Activated CD4-positive, CD25-positive, alpha-beta regulatory T cell treated with anti-CD3 and anti-CD28 coated beads, Interleukin-2, amount 50 U/mL, for 16 hours (primary cell): ENCODE data around the gene MUC5B.
"Not testable (repeated sequence)": the region's sequence is repeated elsewhere in the genome, so short reads cannot be mapped to it uniquely, and the experiment has no call there.

ENCODE experiments used
- DNase-seq: peaks from one replicate; pipeline ENCODE4 v3.0.0-alpha.2; 2020; ENCODE audit warnings: low read depth, low spot score

The MUC5B gene

GRCh38 chr11:1203505-1204271 is 19.2 kb upstream of the MUC5B start:
- DNase-seq, result no peak

DNA sequence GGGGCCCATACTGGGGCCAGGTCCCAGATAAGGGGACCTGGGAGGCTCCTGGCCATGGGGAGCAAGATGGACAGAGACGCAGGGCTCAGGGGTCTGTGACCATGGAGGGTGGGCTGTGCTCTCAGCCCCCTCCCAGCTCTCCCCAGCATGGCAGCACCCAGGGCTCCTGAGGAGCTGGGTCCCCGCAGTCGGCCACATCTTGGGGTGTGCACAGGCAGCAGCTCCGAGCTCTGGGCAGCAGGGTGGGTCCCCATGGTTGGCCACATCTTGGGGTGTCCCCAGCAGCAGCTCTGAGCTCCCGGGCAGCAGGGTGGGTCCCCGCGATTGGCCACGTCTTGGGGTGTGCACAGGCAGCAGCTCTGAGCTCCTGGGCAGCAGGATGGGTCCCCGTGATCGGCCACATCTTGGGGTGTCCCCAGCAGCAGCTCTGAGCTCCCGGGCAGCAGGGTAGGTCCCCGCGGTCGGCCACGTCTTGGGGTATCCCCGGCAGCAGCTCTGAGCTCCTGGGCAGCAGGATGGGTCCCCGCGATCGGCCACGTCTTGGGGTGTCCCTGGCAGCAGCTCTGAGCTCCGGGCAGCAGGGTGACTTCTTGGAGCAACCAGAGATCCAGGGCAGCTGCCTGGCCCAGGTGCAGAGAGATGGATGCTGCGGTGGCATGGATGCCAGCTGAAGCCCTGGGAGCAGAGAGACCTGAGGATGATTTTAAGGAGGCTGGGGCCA is 18.3 kb upstream of the MUC5B start:
- no peak for DNase-seq

DNA sequence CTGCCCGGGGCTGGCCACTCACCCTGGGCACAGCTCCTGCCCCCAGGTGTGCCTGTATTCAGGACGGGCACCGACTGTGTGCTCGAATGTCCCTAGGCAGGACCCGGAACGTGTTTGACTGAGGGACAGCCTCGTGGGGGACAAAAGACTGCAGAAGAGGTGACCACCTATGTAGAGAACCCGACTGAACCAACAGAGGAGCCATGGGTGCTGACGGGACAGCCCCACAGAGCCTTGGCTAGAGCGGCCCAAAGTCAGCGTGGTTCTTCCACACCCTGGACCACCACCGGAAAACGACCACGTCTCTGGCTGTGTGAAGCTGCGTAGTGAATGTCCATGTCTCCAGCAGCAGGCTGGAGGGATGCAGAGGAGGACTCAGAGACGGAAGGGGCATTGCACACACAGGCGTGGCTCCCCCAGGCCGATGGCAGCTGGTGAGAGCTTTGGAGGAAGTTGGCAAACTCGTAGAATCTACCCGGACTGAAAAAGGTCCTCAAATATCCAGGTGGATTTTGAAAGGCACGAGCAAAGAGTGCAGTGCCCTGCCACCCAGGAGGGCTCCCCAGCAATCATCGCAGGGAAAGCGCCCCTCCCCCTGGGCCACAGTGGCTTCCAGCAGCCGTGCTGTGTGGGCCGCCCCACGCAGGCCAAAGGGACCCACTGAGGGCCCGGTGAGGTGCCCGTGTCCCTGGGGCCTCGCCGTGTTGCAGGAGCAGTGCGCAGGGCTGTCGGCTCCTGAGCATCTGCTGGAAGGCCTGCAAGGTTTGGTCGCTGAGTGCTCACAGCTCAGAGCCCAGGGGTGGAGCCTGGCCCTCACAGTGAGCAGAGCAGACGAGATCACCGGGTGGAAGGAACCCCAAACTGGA is 17.5 kb upstream of the MUC5B start:
- DNase-seq, result no peak

DNA sequence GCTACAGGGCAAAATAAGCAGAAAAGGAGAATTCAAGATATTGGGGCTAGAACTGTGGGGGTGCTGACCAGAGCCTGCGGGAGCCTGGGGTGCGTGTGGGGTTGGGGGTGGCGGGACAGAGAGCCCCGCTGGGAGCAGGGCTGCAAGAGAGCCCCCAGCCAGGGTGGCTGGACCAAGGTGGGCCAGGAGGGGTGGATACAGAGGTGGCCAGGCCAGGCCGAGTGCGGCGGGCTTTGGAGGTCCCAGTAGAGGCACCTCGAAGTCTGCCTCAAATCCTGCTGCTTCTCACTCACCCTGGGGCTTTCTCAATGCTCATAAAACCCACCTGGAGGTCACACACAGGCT is 16.9 kb upstream of the MUC5B start:
- DNase-seq, result no peak

DNA sequence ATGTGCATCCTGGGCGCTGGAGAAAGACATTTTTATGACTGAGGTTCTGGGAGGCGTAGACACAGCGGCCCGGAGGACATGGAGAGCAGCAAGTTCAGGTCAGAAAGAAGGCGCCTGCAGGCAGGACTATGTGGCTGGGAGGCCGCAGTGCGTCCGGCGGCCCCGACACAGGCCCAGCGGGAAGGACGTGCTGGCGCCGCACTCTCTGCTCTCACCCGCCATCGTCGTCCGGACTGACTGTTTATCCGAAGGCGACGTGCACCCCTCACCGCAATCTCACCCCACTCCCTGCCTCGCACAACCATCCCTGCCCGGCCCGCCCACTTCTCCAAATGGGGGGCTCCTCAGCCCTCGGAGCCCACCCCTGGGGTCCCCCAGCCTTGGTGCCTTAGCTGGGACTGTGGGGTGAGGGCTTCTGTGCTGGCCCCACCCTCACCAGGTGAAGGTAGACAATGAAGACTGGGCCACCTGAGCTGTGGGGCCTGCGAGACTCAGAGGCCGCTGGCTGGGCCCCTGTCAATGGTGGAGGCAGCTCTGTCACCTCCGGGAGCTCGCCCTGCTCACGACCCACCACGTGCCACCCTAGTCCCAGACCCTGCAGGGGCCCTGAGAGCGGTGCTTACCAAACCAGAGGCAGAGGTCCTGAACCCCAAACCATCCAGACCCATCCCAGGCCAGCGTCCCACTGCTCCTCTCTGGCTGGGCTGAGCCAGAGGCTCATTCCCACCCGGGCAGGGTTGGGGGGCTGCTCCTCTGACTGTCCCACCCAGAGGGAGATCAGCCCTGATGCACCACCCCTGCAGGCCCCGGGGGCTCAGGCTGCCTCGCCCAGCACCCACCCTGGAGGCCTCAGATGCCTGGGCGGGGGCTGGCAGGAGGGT is 16.2 kb upstream of the MUC5B start:
- DNase-seq, result no peak

DNA sequence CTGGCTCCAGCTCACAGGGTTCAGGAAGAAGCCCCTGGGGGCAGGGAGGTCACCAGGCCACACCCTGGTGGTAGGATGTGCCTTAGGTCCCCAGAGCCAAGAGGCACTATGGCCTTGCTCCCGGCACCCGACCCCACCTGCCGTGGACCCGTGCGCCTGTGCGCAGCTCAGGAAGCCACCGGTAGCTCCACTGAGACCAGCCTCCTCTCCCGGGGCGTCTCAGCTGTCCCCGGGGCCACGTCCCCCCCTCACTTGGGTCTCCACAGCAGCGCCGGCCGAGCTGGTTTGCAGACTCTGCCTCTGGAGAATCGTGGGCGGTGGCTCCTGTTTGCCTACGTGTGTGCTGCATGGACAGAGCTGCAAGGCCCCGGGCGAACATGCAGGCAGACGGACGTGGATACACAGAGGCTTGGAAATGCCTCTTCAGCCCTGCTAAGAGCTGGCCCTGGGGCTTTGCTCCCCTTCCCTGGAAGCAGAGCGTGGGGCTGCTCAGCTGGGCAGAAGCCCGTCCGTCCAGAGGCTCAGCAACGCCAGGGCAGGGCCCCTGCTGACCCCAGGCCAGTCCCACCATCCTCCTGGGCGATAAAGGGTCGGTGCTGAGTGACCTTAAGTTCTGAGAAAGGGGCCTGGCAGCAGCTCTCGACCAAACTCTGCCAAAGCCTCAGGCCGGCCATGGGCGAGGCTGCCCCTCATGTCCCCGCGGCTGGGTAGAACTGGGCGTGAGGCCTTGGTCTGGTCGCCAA is 15.3 kb upstream of the MUC5B start:
- no peak for DNase-seq

- no peak for DNase-seq
Observed at GRCh38 chr11:1208144-1208393, 14.8 kb upstream of the MUC5B start.

DNA sequence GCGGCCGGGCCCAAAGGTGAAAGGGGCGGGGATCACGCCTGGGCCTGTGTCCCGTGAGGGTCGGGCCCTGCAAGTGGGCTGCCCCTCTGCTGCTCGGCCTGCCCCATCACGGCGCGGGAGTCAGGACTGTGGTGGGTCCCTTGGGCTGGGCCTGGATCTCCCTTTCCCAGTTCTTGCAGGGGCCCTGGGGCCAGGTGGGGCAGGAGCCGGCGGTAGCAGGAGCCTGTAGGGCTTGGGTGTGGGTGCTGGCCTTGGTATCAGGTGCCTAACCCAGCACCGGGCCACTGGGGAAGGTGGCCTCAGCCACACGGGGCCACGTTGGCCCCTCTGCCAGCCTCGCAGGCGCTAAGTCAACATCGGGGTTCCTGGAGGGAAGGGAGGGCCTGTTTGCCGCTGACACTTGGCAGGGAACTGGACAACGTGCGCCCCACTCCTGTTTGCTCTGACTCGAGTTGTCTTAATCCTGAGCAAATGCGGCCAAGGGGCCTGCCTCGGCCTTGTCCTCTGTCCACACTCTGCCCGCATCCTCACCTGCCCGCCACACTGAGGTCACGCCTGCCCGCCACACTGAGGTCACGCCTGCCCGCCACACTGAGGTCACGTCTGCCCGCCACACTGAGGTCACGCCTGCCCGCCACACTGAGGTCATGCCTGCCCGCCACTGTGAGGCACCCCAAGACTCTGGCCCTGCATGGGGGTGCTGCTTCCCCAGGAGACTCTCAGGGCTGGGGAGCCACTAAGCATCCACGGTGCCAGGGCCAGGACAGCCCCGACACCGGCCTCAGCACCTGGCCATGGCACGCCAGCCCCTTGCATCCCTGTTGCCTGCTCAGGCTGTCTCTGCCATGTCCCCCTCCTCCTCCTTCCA is 14.2 kb upstream of the MUC5B start:
- no peak for DNase-seq

- DNase-seq, result no peak
Observed at GRCh38 chr11:1209371-1210057, 13.4 kb upstream of the MUC5B start.

DNA sequence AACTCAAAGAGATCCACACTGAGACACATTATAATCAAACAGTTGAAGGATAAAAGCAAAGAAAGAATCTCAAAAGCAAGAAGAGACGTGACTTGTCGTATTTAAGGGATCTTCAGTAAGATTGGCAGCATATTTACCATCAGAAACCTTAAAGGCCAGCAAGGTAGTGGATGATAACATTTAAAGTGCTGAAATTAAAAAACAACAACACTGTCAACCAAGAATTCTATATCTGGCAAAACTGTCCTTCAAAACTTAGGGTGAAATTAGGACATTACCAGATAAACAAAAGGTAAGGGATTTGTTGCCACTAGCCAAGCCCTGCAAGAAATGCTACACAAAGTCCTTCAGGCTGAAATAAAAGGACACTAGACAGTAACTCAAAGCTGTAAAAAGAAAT is 11.0 kb upstream of the MUC5B start:
- no peak for DNase-seq

GRCh38 chr11:1215826-1216225 is 7.0 kb upstream of the MUC5B start:
- DNase-seq, result not testable (repeated sequence)

GRCh38 chr11:1217151-1217550 is 5.7 kb upstream of the MUC5B start:
- DNase-seq, result no peak

- DNase-seq, result no peak
Observed at GRCh38 chr11:1218256-1218787, 4.5 kb upstream of the MUC5B start.

DNA sequence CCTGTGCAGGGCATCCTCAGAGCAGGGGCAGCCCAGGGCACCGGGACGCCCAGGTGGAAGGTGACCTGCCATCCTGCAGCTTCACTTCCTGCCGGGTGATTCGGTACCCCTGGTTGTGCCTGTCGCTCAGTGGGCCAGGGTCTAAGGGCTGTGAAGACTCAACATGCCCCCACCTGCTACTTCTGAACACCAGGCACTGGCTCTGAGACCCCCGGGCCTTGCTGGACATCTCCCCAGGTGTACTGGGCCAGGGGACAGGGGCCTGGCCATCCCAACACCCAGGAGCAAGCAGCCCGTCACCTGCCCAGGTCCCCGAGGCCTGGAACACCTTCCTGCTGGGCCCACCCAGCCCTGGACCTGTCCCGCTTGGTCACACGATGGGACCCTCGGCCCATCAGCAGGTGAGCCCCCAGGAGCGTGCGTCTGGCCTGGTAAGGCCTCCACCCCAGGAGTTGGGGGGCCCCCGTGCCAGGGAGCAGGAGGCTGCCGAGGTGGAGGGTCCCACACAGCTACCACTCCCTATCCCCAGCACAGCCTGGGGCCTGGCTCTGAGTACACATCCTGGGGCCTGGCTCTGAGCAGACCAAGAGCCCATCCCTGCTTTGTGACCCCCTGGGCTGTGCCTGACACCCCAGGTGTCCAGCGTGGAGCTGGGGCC is 3.9 kb upstream of the MUC5B start:
- DNase-seq, result no peak

GRCh38 chr11:1219446-1219833 is 3.4 kb upstream of the MUC5B start:
- no peak for DNase-seq

- DNase-seq, result no peak
Observed at GRCh38 chr11:1219834-1220815, 2.7 kb upstream of the MUC5B start.

DNA sequence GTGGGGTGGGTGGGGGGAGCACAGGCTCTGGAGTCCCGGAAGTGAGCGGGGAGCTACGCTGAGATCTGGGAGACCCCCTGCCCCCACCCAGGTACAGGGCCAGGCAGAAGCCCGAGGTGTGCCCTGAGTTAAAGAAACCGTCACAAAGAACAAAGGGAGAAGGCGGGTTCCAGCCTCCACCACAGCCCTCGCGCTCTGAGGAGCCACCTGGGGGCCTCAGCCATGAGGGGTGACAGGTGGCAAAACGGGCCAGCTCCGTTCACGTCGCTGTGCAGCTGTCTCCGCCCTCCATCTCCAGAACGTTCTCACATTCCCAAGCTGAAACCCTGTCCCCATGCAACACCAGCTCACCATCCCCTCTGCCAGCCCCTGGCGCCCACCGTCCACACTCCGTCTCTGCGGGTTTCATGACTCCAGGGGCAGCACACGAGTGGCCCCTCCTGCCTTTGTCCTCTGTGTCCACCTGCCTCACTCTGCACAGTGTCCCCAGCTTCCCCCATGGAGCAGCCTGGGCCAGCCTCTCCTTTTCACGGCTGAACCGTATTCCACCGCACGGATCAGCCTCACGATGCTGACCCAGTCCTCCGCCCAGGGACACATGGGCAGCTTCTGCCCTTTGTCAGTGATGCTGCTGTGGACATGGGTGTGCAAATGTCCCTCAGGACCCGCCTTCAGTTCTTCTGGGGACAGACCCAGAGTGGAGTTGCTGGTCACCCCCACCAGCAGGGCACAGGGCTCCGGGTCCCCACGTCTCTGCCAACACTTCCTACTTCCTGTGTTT is 1.7 kb upstream of the MUC5B start:
- DNase-seq, result no peak
